ENCODE measurements around the gene ZBTB6. TPM values are rescaled to one million over a fixed set of nuclear protein-coding genes. Genes with fewer than 3 reads are reported as not detected.

ZBTB6 gene
- total and polyA plus RNA-seq, 2 of the 13 experiments (the other 11 are each of a cell fraction or from before 2014, with no cell fraction given) = 3.7 to 7.1 TPM

DNA sequence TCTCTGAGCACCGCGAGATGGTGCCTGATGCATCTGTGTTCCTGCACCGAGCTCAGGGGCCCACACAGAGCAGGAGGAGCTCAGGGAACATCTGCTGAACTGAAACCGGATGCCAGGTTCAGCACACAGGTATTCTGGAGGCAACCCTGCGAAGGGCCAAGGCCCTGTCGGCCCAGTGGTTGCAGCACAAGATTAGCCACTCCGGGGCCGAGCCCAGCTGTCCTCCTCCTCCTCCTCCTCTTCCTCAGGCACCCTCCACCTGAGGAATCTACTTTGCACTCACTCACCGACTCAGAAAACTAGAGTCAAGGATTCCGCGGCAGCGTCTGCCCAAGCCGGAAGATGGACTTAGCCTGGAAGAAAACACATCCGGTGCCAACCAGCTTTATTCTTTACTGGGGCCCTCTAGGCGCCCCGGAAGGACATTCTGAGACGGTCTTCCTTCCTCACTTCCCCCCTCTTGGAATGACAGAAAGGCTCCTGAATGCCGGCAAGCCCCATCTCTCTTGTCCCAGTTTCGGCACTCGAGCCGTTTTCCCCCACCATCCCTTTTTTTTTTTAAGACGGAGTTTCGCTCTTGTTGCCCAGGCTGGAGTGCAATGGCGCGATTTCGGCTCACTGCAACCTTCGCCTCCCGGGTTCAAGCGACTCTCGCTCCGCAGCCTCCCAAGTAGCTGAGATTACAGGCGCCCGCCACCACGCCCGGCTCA is at the start of gene ZBTB6 (continued):
- TF ChIP-seq ZBTB21 (CRISPR knock-in tag; IDR thresholded peaks at IDR 0.05) (0 out of 2 replicates have a peak, but pooled peaks have one; percentile 31), ARHGAP35 (CRISPR knock-in tag; IDR thresholded peaks at IDR 0.05; ENCODE audit: borderline replicate concordance) (no peak), ARNTL (CRISPR knock-in tag; IDR thresholded peaks at IDR 0.05) (no peak), STAG1 (CRISPR knock-in tag; IDR thresholded peaks at IDR 0.05) (peak; percentile 39; the same call in 1 of the 2 replicates), ZNF264 (CRISPR knock-in tag; IDR thresholded peaks at IDR 0.05) (no peak), KLF13 (CRISPR knock-in tag; IDR thresholded peaks at IDR 0.05) (no peak), SMAD9 (CRISPR knock-in tag; IDR thresholded peaks at IDR 0.05) (no peak), HNF1A (IDR thresholded peaks at IDR 0.05; ENCODE audit: low read depth) (no peak), HNF1A (CRISPR knock-in tag; IDR thresholded peaks at IDR 0.05; ENCODE audit: borderline replicate concordance) (peak; percentile 25; the same call in 1 of the 2 replicates), POLR2AphosphoS5 (IDR thresholded peaks at IDR 0.05; ENCODE audit: low read depth, low read length) (peak; percentile 73), STAT5B (CRISPR knock-in tag; IDR thresholded peaks at IDR 0.05) (no peak), CBFB (CRISPR knock-in tag; IDR thresholded peaks at IDR 0.05) (no peak), RXRB (CRISPR knock-in tag; IDR thresholded peaks at IDR 0.05; ENCODE audit: borderline replicate concordance) (no peak; the same call in 1 of the 2 replicates), ELF3 (CRISPR knock-in tag; IDR thresholded peaks at IDR 0.05) (peak; percentile 57; the same call in 1 of the 2 replicates), ZNF207 (IDR thresholded peaks at IDR 0.05; ENCODE audit: borderline replicate concordance) (no peak), SAP130 (CRISPR knock-in tag; IDR thresholded peaks at IDR 0.05; ENCODE audit: low read depth) (peak; percentile 90), ZBTB10 (CRISPR knock-in tag; IDR thresholded peaks at IDR 0.05; ENCODE audit: borderline replicate concordance) (no peak), ZNF101 (CRISPR knock-in tag; IDR thresholded peaks at IDR 0.05; ENCODE audit: borderline replicate concordance, low read depth) (no peak), U2AF2 (IDR thresholded peaks at IDR 0.05; ENCODE audit: low read depth, low read length) (no peak), ZNF180 (CRISPR knock-in tag; IDR thresholded peaks at IDR 0.05; ENCODE audit: borderline replicate concordance, low read depth) (no peak), THAP7 (CRISPR knock-in tag; IDR thresholded peaks at IDR 0.05) (no peak)
- TF ChIP-seq, protein P1, sequence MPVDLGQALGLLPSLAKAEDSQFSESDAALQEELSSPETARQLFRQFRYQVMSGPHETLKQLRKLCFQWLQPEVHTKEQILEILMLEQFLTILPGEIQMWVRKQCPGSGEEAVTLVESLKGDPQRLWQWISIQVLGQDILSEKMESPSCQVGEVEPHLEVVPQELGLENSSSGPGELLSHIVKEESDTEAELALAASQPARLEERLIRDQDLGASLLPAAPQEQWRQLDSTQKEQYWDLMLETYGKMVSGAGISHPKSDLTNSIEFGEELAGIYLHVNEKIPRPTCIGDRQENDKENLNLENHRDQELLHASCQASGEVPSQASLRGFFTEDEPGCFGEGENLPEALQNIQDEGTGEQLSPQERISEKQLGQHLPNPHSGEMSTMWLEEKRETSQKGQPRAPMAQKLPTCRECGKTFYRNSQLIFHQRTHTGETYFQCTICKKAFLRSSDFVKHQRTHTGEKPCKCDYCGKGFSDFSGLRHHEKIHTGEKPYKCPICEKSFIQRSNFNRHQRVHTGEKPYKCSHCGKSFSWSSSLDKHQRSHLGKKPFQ (CRISPR knock-in tag; IDR thresholded peaks at IDR 0.05; ENCODE audit: insufficient replicate concordance) = peak; percentile 51

Measured in HepG2 (cell line).